DMS153 treated with DMSO at 0.1 percent for 48 hours (cell line): ENCODE data around the gene LRRC49.
"Not testable (repeated sequence)": the region's sequence is repeated elsewhere in the genome, so short reads cannot be mapped to it uniquely, and the experiment has no call there.

Source experiments
- DNase-seq: peaks from one replicate; lab custom pipeline; 2025; ENCODE audit not compliant: unreplicated experiment; lab: John Stamatoyannopoulos, UW

LRRC49 gene

GRCh38 chr15:70867911-70868467 lies 24.6 kb upstream of the LRRC49 start:
- no peak for DNase-seq

GRCh38 chr15:70869346-70869745 lies 23.3 kb upstream of the LRRC49 start:
- no peak for DNase-seq

- no peak for DNase-seq
These were observed 22.6 kb upstream of the LRRC49 start for GRCh38 chr15:70870051-70870450.

GRCh38 chr15:70871490-70871889 lies 21.1 kb upstream of the LRRC49 start:
- DNase-seq: not testable (repeated sequence)

GRCh38 chr15:70873232-70874054 lies 19.2 kb upstream of the LRRC49 start:
- no peak for DNase-seq

- no peak for DNase-seq
These were observed 17.4 kb upstream of the LRRC49 start for GRCh38 chr15:70875001-70875782.

GRCh38 chr15:70876011-70876410 lies 16.6 kb upstream of the LRRC49 start:
- no peak for DNase-seq

- DNase-seq: no peak
These were observed 15.9 kb upstream of the LRRC49 start for GRCh38 chr15:70876683-70877082.

- no peak for DNase-seq
These were observed 13.2 kb upstream of the LRRC49 start for GRCh38 chr15:70879401-70879800.

GRCh38 chr15:70880781-70881180 lies 11.8 kb upstream of the LRRC49 start:
- no peak for DNase-seq

- DNase-seq: no peak
These were observed 10.3 kb upstream of the LRRC49 start for GRCh38 chr15:70882361-70882760.

- peak; percentile 23 for DNase-seq
These were observed 410 bp downstream of the LRRC49 start for GRCh38 chr15:70892912-70893560.

GRCh38 chr15:70902107-70902506 lies 9.5 kb downstream of the LRRC49 start:
- DNase-seq: no peak

GRCh38 chr15:70906842-70907241 lies 14.2 kb downstream of the LRRC49 start:
- DNase-seq: no peak

GRCh38 chr15:70907784-70908471 lies 15.3 kb downstream of the LRRC49 start:
- no peak for DNase-seq

- no peak for DNase-seq
These were observed 18.3 kb downstream of the LRRC49 start for GRCh38 chr15:70910958-70911357.

GRCh38 chr15:70912187-70912586 lies 19.6 kb downstream of the LRRC49 start:
- DNase-seq: no peak

GRCh38 chr15:70916531-70916930 lies 23.9 kb downstream of the LRRC49 start:
- no peak for DNase-seq

GRCh38 chr15:70917955-70918354 lies 25.3 kb downstream of the LRRC49 start:
- DNase-seq: no peak

- no peak for DNase-seq
These were observed 28.5 kb downstream of the LRRC49 start for GRCh38 chr15:70920981-70921696.
